ENCODE results near the gene ANO9. TPM values are rescaled to one million over a fixed set of nuclear protein-coding genes. Genes with fewer than 3 reads are reported as not detected.

Gene ANO9
- total RNA-seq, 2 donors from 2014 or later, result 15.6 to 26.4 TPM

DNA sequence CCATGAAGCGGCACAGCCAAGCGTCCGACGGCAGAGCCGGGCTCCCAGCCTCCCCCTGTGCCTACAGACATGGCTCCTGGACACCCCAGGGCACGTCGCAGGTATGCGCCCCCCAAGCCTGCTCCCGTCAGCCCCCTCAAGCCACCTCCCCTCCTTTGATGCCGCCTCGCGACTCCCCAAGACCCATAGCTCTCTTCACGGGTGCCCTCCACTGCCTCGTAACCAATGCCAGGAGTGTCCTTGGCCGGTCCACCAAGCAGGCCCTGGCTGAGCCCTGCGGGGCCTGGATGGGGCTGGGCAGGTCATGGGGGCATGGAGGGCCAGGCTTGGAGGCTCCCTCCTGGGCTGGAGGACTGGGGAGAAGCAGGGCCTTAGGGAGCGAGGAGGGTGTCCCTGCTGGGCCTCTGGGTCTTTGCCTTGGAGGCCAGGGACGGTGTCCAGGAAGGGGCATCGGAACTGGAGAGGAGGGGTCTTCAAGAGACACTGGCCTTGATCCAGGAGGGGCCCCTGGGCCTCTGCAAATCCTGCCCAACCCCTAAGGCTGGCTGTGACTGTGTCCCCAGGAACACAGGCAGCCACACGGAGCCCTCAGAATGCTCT lies 9.2 kb downstream of the ANO9 start:
- Histone ChIP-seq H3K4me3 (no peak overlapping the region), H3K27me3 (no peaks in the 10 kb centered on the region), H3K9me3 (no peaks in the 10 kb centered on the region), H3K36me3 (replicated peaks in 1 of 2; ENCODE audit: insufficient read depth in 1 of 2, low read depth in 2 of 2) (no peaks in the 10 kb centered on the region), H3K4me1 (no peaks in the 10 kb centered on the region), H3K27ac (no peak overlapping the region)
- DNase-seq, result no peak
- ATAC-seq, result no peak
- 89 to 98% methylated on average over 13 to 20 of the region's 20 CpGs for WGBS, 2 donors
- intact Hi-C loops (cut with DNase I), result no loop called here
- TF ChIP-seq, protein P1, sequence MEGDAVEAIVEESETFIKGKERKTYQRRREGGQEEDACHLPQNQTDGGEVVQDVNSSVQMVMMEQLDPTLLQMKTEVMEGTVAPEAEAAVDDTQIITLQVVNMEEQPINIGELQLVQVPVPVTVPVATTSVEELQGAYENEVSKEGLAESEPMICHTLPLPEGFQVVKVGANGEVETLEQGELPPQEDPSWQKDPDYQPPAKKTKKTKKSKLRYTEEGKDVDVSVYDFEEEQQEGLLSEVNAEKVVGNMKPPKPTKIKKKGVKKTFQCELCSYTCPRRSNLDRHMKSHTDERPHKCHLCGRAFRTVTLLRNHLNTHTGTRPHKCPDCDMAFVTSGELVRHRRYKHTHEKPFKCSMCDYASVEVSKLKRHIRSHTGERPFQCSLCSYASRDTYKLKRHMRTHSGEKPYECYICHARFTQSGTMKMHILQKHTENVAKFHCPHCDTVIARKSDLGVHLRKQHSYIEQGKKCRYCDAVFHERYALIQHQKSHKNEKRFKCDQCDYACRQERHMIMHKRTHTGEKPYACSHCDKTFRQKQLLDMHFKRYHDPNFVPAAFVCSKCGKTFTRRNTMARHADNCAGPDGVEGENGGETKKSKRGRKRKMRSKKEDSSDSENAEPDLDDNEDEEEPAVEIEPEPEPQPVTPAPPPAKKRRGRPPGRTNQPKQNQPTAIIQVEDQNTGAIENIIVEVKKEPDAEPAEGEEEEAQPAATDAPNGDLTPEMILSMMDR (IDR thresholded peaks at IDR 0.05), result no peak
- TF ChIP-seq POLR2A (IDR thresholded peaks at IDR 0.05), result no peak

DNA sequence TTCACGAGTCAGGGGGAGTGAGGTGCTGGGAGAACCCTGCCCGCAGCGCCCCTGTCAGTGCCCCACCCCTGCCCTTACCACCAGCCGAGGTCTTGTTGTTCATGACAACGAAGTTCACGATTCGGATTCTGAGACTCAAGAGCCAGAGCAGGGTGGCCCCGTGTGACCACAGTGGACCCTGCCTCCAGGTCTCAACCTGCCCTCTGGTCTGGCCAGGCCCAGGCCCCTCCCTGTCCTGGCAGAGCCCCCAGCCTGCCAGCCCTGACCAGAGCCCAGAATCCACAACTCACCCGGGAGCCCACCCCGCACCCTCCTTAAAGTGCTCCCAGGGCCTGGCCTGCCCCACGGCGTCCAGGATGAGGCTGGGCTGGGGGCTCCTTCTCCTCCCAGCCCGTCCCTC lies 9.9 kb downstream of the ANO9 start:
- WGBS, 2 donors, result 95 to 100% methylated on average over 8 to 13 of the region's 13 CpGs
- ATAC-seq (no peak), DNase-seq (no peak)
- no peak for TF ChIP-seq POLR2A (IDR thresholded peaks at IDR 0.05)
- TF ChIP-seq, protein P1 (IDR thresholded peaks at IDR 0.05), result no peak
- Histone ChIP-seq H3K36me3 (replicated peaks in 1 of 2; ENCODE audit: insufficient read depth in 1 of 2, low read depth in 2 of 2) (no peaks in the 10 kb centered on the region), H3K4me3 (no peak overlapping the region), H3K9me3 (no peaks in the 10 kb centered on the region), H3K27ac (no peak overlapping the region), H3K27me3 (no peaks in the 10 kb centered on the region), H3K4me1 (no peaks in the 10 kb centered on the region)
- intact Hi-C loops (cut with DNase I), result no loop called here

DNA sequence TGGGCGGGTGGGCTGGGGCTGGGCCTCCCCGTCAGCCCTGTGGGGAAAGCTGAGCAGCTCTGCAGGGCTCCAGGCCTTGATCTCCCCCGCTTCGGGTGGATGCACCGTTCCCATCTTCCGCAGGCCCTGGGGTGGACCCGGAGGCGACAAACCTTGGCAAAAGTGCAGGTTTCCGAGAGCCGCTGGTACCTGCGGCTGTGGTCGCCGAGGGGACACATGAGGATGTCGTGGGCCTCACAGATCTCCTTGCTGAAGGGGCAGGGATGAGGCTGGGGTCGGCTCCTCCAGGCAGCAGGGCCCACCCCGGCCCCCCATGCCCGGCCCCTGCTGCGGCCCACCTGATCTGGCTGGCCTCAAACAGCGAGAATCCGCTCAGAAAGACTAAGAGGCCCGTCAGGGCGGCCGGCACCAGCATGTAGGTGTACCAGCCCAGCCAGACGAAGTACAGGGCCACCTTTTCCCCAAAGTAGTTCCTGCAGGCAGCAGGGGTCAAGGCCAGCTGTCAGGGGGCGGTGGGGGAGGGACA lies 11.8 kb downstream of the ANO9 start:
- DNase-seq (no peak), ATAC-seq (no peak)
- Histone ChIP-seq H3K4me3 (no peak overlapping the region), H3K27ac (no peak overlapping the region), H3K27me3 (no peaks in the 10 kb centered on the region), H3K9me3 (no peaks in the 10 kb centered on the region), H3K4me1 (no peaks in the 10 kb centered on the region), H3K36me3 (replicated peaks in 1 of 2; ENCODE audit: insufficient read depth in 1 of 2, low read depth in 2 of 2) (no peaks in the 10 kb centered on the region)
- WGBS, 2 donors, result 67% methylated on average over 17 of the region's 25 CpGs; no CpG with 5 or more reads in 1 of the 2 donors
- TF ChIP-seq, protein P1 (IDR thresholded peaks at IDR 0.05), result no peak
- TF ChIP-seq POLR2A (IDR thresholded peaks at IDR 0.05), result no peak
- intact Hi-C loops (cut with DNase I), result no loop called here

DNA sequence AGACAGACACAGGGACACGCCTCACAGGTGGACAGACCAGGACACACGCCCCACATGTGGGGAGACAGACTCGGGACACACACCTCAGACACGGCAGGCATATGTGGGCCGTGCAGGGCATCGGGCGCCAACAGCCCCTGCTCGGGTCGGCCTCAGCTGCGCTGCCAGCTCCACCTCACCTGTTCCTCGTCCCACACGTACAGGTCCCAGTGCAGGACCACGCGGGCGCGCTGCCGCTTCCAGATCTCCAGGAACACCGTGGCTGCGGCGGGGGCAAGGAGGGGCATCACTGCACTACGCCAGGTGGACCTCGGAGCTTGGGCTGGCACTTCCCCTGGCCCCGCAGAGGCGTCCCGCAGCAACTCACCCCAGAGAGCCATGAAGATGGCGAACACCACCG lies 12.4 kb downstream of the ANO9 start:
- H3K4me3 ChIP-seq, result no peak overlapping the region
- DNase-seq, result no peak

More for the DNA sequence above, 12.4 kb downstream of the ANO9 start:
- Histone ChIP-seq H3K27me3 (no peaks in the 10 kb centered on the region), H3K4me1 (no peaks in the 10 kb centered on the region), H3K9me3 (no peaks in the 10 kb centered on the region), H3K27ac (no peak overlapping the region), H3K36me3 (replicated peaks in 1 of 2; ENCODE audit: insufficient read depth in 1 of 2, low read depth in 2 of 2) (no peaks in the 10 kb centered on the region)
- TF ChIP-seq POLR2A (IDR thresholded peaks at IDR 0.05), result no peak
- TF ChIP-seq, protein P1 (IDR thresholded peaks at IDR 0.05), result no peak
- WGBS, 2 donors, result 87 to 89% methylated on average over 17 to 27 of the region's 27 CpGs
- no peak for ATAC-seq
- intact Hi-C loops (cut with DNase I), result no loop called here
